Measurements from ENCODE around the gene IGSF23.
"Not testable (repeated sequence)": the region's sequence is repeated elsewhere in the genome, so short reads cannot be mapped to it uniquely, and the experiment has no call there.

Gene IGSF23

DNA sequence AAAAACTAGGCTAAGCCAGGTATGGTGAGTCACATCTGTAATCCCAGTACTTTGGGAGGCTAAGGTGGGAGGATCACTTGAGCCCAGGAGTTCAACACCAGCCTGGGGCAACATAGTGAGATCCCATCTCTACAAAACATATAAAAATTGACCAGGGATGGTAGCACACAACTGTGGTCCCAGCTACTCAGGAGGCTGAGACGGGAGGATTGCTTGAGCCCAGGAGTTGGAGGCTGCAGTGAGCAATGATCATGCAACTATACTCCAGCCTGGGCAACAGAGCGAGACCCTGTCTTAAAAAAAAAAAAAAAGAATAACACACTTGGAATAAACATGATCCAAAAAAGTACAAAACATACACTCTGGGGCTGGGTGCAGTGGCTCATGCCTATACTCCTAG lies 56.7 kb downstream of the IGSF23 start:
- not testable (repeated sequence) for DNase-seq

DNA sequence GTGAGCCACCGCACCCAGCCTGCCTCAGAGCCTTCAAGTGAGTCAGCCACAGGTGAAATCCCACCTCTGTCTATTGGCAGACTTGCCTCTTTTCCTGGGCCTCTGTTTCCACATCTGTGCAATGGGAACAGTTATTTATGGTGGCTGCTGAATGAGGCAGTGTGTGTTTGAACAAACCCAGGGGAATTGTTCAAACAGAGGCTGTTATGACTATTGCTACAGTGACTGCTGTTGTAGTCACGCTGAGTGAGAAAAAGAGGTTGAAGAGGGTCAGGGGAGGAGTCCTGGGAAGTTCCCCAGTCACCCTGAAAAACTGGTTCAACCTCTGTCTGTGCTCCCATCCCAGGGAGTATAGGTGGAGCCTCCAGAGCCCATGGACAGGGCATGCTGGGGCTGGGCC lies 58.0 kb downstream of the IGSF23 start, which contains the start of gene CEACAM19:
CEACAM19 (plus strand) TSS at position 83 of the 400 bp plus-strand sequence. CDS start 450 bp downstream, outside the sequence.
- DNase-seq: no peak

DNA sequence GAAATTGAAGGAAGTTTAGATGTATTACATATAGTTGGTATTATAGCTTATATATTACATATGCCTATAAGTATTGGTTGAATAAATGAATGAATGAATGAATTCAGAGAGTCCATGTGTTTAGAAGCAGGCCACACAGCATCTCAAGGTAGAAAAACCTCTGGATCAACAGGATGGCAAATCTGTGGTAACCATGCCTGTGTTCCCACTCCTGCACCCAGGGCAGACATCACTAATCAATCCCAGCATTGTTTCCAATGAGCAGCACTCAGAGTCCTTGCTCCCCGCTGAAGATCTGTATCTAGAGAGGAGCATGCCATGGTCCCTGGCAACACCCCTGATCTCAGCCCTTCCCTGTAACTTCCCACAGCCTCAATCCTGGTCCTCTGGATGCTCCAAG lies 58.9 kb downstream of the IGSF23 start:
- no peak for DNase-seq

DNA sequence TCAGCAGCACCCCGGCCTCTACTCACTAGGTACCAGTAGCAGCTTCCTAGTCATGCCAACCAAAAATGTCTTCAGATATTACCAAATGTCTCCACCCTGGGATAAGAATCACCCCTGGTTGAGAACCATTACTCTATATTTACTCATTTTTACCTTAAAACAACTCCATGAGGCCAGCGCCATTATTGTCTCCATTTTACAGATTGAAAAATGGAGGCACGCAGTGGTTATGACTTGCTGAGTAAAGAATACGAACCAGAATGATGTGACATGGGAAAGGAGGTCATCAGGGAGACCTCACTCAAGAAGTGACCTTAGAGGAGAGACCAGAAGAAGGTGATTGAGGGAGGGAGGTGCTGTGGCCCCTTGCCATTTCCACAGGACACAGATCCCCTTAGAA lies 60.1 kb downstream of the IGSF23 start:
- DNase-seq: no peak

DNA sequence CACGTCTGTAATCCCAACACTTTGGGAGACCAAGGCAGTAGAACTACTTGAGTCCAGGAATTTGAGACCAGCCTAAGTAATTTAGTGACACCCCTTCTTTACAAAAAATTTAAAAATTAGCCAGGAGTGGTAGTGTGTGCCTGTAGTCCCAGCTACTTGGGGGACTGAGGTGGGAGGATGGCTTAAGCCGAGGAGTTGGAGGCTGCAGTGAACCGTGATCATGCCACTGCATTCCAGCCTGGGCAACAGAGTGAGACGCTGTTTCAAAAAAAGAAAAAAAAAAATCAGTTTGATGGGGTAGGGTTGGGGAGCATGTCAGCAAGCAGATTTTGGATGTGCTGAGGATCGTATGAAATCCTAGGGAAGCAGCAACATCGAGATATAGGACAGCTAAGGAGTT lies 62.2 kb downstream of the IGSF23 start:
- no peak for DNase-seq

DNA sequence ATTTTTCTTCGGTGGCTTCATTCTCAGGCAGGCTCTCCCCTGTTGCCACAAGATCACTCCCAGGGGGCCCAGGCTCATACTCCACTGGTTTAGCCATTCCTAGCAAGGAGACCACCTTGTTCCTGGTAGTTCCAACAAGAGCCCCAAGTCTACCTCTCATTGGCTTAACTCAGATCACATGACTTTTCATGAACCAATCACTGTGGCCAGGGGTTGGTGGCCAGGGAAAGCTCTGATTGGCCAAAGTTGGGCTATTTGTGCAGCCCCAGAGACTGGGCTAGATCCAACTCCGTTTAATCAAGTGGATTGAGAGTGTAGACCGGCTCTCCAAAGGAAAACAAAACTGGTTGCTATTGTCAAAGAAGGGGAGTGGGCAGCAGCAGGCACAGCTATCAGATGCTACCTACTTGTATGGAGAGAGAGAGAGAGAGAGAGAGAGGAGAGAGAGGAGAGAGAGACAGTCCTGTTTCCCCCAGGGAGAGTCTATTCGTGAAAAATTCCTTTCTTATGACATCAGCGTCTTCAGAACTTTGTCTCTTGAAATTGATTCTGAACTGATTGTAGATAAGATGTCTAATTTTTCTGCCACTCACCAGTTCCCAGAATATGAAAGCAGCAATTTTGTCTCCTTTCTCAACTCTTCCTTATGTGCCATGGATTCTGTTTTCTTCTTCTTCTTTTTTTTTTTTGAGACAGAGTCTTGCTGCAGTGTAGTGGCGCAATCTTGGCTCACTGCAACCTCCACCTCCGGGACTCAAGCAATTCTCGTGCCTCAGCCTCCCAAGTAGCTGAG lies 63.9 kb downstream of the IGSF23 start:
- DNase-seq: no peak

DNA sequence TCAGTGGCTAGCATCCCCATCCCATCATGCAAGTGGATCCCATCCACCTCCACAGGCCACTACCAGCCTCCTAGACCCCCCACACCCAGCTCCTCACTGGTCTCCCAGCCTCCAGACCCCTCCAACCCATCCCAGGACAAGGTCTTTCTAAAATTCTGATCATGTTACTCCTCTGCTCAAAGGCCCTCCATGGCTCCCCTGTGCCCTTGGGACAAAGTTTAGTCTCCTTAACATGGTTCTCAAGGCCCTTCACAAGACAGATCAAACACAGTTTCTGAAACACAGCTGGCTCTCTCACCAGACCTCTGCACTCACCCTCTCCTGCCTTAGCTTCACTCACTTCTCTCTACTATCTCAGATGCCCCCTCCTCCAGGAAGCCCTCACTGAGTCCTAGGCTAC lies 67.2 kb downstream of the IGSF23 start:
- DNase-seq: no peak

DNA sequence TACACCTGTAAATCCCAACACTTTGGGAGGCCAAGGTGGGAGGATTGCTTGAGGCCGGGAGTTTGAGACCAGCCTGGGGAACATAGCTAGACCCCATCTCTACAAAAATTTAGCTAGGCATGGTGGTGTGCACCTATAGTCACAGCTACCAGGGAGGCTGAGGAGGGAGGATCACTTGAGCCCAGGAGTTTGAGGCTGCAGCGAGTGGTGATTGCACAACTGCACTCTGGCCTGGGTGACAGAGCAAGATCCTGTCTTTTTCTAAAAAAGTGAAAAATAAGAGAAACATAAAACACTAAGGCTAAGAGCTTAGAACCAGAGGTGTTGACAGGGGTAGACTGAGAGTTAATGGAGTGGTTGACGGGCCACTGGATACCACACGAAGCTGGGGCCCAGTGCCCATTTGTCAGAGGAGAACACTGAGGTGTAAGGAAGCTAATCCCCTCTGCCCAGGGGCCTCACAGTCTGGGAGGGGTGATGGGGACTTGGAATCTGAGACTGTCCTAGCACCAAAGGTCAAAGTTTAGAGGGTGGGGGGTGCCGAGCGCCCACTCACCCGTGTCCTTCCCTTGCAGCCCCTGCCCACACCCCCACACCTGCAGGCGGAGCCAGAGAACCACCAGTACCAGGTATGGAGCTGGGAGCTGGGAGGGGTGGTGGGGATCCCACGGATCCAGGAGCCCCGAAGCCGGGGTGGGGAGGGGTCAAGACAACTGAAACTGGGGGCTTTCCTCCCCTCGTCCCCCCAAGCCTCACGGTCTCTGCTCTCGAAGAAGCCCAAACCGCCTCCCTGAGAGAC lies 68.8 kb downstream of the IGSF23 start:
- DNase-seq: no peak

DNA sequence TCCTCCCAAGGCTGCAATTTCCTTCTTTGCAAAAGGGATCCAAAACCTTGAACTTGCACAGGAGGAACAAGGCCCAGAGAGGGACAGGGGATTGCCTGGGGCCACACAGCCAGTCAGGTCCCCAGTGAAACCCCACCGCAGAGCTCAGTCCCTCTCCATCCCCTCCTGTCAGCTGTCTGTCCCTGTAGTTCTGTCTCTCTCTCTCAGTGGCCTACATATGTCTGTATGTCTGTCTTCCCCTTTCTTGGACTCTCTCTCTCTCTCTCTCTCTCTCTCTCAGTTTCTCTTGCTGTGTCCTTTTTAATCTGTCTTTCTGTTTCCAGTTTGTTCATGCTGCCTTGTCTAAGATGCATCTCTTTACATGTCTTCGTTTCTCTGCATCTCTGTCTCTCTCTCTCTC lies 69.4 kb downstream of the IGSF23 start:
- DNase-seq: no peak

DNA sequence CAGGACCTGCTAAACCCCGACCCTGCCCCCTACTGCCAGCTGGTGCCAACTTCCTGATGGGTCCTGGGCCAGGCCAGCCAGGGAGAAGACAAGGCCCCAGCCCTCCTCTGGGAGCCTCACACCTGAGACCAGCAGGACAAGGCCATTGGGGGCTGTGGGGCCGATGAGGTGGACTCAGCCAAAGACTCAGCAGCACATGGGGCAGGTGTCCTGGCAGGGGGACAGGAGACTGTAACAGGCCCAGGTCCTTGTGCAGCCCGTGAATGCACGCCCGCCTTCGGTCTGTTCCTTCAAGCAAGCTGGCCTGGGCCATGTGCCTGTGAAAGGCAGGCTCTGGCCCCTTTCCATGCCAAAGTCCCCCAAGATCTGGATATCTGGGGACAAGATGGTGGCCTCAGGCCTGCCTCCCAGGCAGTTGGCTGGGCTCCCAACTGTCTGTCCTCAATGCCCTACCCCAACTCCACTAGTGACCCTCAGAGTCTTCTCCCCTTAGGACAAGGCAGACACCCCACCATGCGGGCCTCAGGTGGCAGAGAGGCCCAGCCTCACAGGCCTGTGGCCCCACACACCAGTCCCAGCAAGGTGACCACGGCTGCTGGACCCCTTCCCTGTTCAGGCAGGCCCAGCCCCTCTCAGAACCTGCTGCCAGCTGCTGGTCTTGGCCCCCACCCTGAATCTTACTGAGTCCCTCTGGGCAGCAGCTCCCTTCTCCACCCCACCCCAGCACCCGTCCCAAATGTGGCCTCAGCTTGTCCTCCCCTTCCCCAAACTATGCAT lies 70.3 kb downstream of the IGSF23 start:
- no peak for DNase-seq

DNA sequence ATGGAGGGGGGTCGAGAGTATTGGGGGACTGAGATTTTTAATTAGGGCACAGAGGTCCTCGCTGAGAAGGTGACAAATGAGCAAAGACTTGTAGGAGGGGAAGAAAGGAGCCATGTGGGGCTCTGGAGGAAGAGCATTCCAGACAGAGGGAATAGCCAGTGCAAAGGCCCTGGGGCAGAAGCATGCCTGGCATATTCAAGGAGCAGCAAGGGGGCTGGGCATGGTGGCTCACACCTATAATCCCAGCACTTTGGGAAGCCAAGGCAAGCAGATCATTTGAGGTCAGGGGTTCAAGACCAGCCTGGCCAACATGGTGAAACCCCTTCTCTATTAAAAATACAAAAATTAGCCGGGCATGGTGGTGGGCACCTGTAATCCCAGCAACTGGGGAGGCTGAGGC lies 71.0 kb downstream of the IGSF23 start:
- DNase-seq: not testable (repeated sequence)

DNA sequence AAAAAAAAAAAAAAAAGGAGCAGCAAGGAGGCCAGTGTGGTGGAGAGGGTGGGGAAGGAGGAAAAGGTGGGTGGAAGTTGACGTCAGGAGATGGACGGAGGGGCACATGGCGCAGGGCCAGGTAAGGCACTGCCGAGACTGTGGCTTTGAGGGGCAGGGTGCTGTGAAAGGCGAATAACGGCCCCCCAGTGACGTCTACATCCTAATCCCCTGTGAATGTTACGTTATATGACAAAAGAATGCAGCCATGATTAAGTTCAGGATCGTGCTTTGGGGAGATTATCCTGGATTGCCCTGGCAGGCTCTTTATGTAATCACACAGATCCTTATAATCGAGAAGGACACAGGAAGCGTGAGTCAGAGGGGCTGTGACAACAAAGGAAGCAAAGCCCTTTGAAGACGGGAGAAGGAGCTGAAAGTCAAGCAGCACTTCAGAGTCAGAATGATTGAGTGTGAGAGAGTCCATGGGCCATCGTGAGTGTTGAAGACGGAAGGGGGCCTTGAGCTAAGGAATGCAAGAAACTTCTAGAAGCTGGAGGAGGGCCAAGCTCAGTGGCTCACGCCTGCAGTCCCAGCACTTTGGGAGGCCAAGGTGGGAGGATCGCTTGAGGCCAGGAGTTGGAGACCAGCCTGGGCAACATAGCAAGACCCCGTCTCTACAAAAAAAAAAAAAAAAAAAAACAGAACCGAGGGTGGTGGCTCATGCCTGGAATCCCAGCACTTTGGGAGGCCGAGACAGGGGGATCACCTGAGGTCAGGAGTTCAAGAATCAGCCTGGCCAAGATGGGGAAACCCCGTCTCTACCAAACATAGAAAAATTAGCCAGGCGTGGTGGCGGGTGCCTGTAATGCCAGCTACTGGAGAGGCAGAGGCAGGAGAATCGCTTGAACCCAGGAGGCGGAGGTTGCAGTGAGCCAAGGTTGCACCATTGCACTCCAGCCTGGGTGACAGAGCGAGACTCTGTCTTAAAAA lies 71.8 kb downstream of the IGSF23 start:
- DNase-seq: no peak

DNA sequence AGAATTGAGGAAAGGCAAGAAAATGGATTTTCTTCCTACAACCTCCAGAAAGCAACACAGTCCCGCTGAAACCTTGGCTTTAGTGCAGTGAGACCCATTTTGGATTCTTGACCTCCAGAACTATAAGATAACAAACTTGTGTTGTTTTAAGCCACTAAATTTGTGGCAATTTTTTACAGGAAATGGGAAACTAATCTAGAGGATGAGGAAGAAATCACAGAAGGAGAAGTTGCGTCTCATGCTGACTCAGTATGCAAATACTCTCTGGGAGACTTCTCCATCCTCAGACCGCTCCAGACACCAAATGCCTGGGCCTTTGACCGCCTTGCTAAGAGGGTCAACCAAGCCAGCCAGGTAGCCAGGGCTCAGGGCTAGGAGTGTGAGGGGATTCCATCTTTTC lies 72.5 kb downstream of the IGSF23 start:
- no peak for DNase-seq

Data from NCI-H1105 (cell line).